ENCODE data around the gene UCK2. TPM values are rescaled to one million over a fixed set of nuclear protein-coding genes. Genes with fewer than 3 reads are reported as not detected.

The UCK2 gene
- total and polyA plus RNA-seq, 9 of the 15 experiments (the other 6 are each of a cell fraction or from before 2014, with no cell fraction given) = 71.6 to 145 (median 95.8) TPM

DNA sequence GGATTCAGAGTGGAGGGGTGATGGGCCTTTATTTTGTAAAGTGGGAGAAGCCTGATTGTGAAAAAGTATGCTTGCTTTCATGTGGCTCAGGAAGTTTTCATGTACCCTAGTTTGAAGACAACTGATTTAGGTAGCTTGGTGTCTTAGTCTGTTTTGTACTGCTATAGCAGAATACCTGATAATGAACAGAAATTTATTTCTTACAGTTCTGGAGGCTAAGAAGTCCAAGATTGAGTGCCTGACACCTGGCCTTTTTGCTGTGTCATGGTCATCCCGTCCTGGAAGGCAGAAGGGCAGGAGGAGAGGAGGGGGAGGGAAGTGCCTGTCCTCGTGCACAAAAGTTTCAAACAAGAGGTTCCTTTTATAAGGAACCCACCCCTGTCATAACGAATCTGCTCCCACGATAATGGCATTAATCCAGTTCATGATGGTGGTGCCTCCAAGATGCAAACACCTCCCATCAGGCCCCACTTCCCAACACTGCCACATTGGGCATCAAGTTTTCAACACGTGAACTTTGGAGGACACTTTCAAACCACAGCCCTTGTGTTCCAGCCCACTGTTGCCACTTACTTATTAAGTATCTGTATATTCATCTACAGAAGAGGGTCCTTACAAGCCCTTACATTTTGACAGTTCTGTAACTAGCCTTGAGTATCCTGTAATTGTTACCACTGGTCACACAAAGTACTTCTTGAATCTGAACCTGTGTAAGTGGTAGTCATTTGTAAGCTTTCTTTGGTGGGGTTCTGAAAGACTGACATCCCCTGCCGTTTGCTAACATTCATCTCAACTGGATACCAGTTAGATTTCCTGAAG, 9.5 kb downstream of the UCK2 start (continued):
- TF ChIP-seq NR2C2 (CRISPR knock-in tag; IDR thresholded peaks at IDR 0.05) (no peak), NR2C2 (tag; IDR thresholded peaks at IDR 0.05) (no peak), TAF9B (IDR thresholded peaks at IDR 0.05; ENCODE audit: partially characterized antibody) (no peak), POLR2AphosphoS2 (IDR thresholded peaks at IDR 0.05; ENCODE audit: low read length) (no peak), RB1 (IDR thresholded peaks at IDR 0.05; ENCODE audit: low read depth) (peak; percentile 36; the same call in 1 of the 2 replicates), HMG20B (CRISPR knock-in tag; IDR thresholded peaks at IDR 0.05) (no peak), MYBL2 (IDR thresholded peaks at IDR 0.05; ENCODE audit: low read depth) (no peak), MYBL2 (CRISPR knock-in tag; IDR thresholded peaks at IDR 0.05; ENCODE audit: borderline replicate concordance) (no peak), EGR1 (conservative IDR thresholded peaks at IDR 0.05) (no peak), GTF2E2 (tag; IDR thresholded peaks at IDR 0.05) (no peak), FOXO4 (CRISPR knock-in tag; IDR thresholded peaks at IDR 0.05) (no peak), ZNF785 (CRISPR knock-in tag; IDR thresholded peaks at IDR 0.05) (no peak), ZSCAN32 (CRISPR knock-in tag; IDR thresholded peaks at IDR 0.05) (no peak), TCF7 (IDR thresholded peaks at IDR 0.05; ENCODE audit: borderline replicate concordance) (no peak), SMC3 (conservative IDR thresholded peaks at IDR 0.05; ENCODE audit: insufficient read depth, low read depth, low read length) (no peak), FOXA1 (IDR thresholded peaks at IDR 0.05; ENCODE audit: borderline replicate concordance) (no peak), ZNF75A (CRISPR knock-in tag; IDR thresholded peaks at IDR 0.05) (no peak), ZNF133 (CRISPR knock-in tag; IDR thresholded peaks at IDR 0.05) (no peak), NFE2 (IDR thresholded peaks at IDR 0.05; ENCODE audit: low read depth) (peak; percentile 99), SUPT5H (IDR thresholded peaks at IDR 0.05) (no peak)
- TF ChIP-seq, protein P1, sequence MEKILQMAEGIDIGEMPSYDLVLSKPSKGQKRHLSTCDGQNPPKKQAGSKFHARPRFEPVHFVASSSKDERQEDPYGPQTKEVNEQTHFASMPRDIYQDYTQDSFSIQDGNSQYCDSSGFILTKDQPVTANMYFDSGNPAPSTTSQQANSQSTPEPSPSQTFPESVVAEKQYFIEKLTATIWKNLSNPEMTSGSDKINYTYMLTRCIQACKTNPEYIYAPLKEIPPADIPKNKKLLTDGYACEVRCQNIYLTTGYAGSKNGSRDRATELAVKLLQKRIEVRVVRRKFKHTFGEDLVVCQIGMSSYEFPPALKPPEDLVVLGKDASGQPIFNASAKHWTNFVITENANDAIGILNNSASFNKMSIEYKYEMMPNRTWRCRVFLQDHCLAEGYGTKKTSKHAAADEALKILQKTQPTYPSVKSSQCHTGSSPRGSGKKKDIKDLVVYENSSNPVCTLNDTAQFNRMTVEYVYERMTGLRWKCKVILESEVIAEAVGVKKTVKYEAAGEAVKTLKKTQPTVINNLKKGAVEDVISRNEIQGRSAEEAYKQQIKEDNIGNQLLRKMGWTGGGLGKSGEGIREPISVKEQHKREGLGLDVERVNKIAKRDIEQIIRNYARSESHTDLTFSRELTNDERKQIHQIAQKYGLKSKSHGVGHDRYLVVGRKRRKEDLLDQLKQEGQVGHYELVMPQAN (IDR thresholded peaks at IDR 0.05; ENCODE audit: borderline replicate concordance) = no peak
- TF ChIP-seq, protein P2, sequence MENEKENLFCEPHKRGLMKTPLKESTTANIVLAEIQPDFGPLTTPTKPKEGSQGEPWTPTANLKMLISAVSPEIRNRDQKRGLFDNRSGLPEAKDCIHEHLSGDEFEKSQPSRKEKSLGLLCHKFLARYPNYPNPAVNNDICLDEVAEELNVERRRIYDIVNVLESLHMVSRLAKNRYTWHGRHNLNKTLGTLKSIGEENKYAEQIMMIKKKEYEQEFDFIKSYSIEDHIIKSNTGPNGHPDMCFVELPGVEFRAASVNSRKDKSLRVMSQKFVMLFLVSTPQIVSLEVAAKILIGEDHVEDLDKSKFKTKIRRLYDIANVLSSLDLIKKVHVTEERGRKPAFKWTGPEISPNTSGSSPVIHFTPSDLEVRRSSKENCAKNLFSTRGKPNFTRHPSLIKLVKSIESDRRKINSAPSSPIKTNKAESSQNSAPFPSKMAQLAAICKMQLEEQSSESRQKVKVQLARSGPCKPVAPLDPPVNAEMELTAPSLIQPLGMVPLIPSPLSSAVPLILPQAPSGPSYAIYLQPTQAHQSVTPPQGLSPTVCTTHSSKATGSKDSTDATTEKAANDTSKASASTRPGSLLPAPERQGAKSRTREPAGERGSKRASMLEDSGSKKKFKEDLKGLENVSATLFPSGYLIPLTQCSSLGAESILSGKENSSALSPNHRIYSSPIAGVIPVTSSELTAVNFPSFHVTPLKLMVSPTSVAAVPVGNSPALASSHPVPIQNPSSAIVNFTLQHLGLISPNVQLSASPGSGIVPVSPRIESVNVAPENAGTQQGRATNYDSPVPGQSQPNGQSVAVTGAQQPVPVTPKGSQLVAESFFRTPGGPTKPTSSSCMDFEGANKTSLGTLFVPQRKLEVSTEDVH (IDR thresholded peaks at IDR 0.05; ENCODE audit: low read depth, partially characterized antibody) = no peak
- TF ChIP-seq, protein P3, sequence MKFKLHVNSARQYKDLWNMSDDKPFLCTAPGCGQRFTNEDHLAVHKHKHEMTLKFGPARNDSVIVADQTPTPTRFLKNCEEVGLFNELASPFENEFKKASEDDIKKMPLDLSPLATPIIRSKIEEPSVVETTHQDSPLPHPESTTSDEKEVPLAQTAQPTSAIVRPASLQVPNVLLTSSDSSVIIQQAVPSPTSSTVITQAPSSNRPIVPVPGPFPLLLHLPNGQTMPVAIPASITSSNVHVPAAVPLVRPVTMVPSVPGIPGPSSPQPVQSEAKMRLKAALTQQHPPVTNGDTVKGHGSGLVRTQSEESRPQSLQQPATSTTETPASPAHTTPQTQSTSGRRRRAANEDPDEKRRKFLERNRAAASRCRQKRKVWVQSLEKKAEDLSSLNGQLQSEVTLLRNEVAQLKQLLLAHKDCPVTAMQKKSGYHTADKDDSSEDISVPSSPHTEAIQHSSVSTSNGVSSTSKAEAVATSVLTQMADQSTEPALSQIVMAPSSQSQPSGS (CRISPR knock-in tag; IDR thresholded peaks at IDR 0.05) = no peak

Measured in K562 (cell line).